ENCODE data around the gene RTF2. TPM values are rescaled to one million over a fixed set of nuclear protein-coding genes. Genes with fewer than 3 reads are reported as not detected.

The RTF2 gene
- total RNA-seq, 1 donor from 2014 or later = 64.7 TPM

GRCh38 chr20:56427797-56428196, 40.6 kb upstream of the RTF2 start:
- no peaks in the 10 kb centered on the region for H3K9me3 Mint-ChIP-seq (ENCODE audit: low read depth)

GRCh38 chr20:56428410-56428809, 40.0 kb upstream of the RTF2 start:
- no peak for DNase-seq (ENCODE audit: low spot score)
- H3K9me3 Mint-ChIP-seq (ENCODE audit: low read depth) = no peaks in the 10 kb centered on the region
- no peak for TF ChIP-seq CTCF (IDR thresholded peaks at IDR 0.05)
- H3K4me3 Mint-ChIP-seq (ENCODE audit: unreplicated experiment) = no peak overlapping the region
- H3K4me1 Mint-ChIP-seq (ENCODE audit: low read depth) = peaks cover 14% of the 10 kb centered on the region
- H3K27me3 Mint-ChIP-seq (ENCODE audit: low read depth) = no peaks in the 10 kb centered on the region
- no peaks in the 10 kb centered on the region for H3K36me3 Mint-ChIP-seq (ENCODE audit: low read depth)
- no peak overlapping the region for H3K27ac Mint-ChIP-seq (ENCODE audit: unreplicated experiment)

More at GRCh38 chr20:56427797-56428196, 40.6 kb upstream of the RTF2 start:
- H3K4me3 Mint-ChIP-seq (ENCODE audit: unreplicated experiment) = no peak overlapping the region
- H3K4me1 Mint-ChIP-seq (ENCODE audit: low read depth) = peaks cover 14% of the 10 kb centered on the region
- DNase-seq (ENCODE audit: low spot score) = no peak
- H3K27me3 Mint-ChIP-seq (ENCODE audit: low read depth) = no peaks in the 10 kb centered on the region
- H3K36me3 Mint-ChIP-seq (ENCODE audit: low read depth) = no peaks in the 10 kb centered on the region
- no peak overlapping the region for H3K27ac Mint-ChIP-seq (ENCODE audit: unreplicated experiment)
- TF ChIP-seq CTCF (IDR thresholded peaks at IDR 0.05) = no peak

GRCh38 chr20:56428881-56429280, 39.5 kb upstream of the RTF2 start:
- no peak for DNase-seq (ENCODE audit: low spot score)
- Mint-ChIP-seq H3K27me3 (ENCODE audit: low read depth) (no peaks in the 10 kb centered on the region), H3K27ac (ENCODE audit: unreplicated experiment) (no peak overlapping the region), H3K4me3 (ENCODE audit: unreplicated experiment) (no peak overlapping the region), H3K9me3 (ENCODE audit: low read depth) (no peaks in the 10 kb centered on the region), H3K4me1 (ENCODE audit: low read depth) (peaks cover 19% of the 10 kb centered on the region), H3K36me3 (ENCODE audit: low read depth) (no peaks in the 10 kb centered on the region)
- TF ChIP-seq CTCF (IDR thresholded peaks at IDR 0.05) = no peak

- Mint-ChIP-seq H3K27ac (ENCODE audit: unreplicated experiment) (peak overlapping the region; percentile 45), H3K4me3 (ENCODE audit: unreplicated experiment) (no peak overlapping the region), H3K4me1 (ENCODE audit: low read depth) (peaks cover 22% of the 10 kb centered on the region), H3K27me3 (ENCODE audit: low read depth) (no peaks in the 10 kb centered on the region), H3K9me3 (ENCODE audit: low read depth) (no peaks in the 10 kb centered on the region), H3K36me3 (ENCODE audit: low read depth) (no peaks in the 10 kb centered on the region)
- no peak for DNase-seq (ENCODE audit: low spot score)
- TF ChIP-seq CTCF (IDR thresholded peaks at IDR 0.05) = no peak
Observed at GRCh38 chr20:56429502-56429901, 38.9 kb upstream of the RTF2 start.

- Mint-ChIP-seq H3K36me3 (ENCODE audit: low read depth) (no peaks in the 10 kb centered on the region), H3K27me3 (ENCODE audit: low read depth) (no peaks in the 10 kb centered on the region), H3K4me3 (ENCODE audit: unreplicated experiment) (no peak overlapping the region), H3K27ac (ENCODE audit: unreplicated experiment) (no peak overlapping the region), H3K4me1 (ENCODE audit: low read depth) (peaks cover 22% of the 10 kb centered on the region), H3K9me3 (ENCODE audit: low read depth) (no peaks in the 10 kb centered on the region)
- no peak for TF ChIP-seq CTCF (IDR thresholded peaks at IDR 0.05)
- DNase-seq (ENCODE audit: low spot score) = no peak
Observed at GRCh38 chr20:56429941-56430340, 38.5 kb upstream of the RTF2 start.
